GM21515 (cell line): ENCODE measurements around the gene EEF1A2.

Experiments used
- ATAC-seq: cut with Tn5 transposase; IDR thresholded peaks from one replicate; pipeline ENCODE4 v1.9.1; 2021; ENCODE audit not compliant: unreplicated experiment

The EEF1A2 gene

DNA sequence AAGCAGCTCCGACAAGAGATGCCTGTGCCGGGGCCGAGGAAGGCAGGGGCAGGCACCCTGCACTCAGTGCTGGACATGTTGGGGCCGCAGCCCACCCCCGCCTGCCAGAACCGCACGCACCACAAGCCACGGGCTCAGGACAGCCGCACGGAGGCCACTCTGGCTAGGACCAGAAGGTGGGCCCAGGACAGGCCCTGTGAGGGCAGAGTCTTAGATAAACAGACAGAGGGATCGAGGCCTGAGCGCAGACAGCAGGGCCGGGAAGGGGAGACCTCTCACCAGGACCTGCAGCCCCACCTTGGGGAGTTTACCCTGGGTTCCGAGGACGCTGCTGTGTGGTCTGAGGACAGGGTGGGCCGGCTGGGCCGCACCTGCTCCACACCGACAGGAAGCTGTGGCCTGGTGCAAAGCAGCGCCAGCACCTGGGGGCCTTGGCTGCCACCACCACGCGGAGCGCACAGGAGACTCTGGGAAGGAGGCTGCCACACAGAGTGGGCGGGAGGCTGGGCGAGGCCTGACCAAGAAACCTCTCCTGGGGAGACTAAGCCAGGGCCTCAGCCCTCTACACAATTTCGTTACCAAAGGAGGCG lies 58.4 kb downstream of the EEF1A2 start:
- ATAC-seq = no peak

DNA sequence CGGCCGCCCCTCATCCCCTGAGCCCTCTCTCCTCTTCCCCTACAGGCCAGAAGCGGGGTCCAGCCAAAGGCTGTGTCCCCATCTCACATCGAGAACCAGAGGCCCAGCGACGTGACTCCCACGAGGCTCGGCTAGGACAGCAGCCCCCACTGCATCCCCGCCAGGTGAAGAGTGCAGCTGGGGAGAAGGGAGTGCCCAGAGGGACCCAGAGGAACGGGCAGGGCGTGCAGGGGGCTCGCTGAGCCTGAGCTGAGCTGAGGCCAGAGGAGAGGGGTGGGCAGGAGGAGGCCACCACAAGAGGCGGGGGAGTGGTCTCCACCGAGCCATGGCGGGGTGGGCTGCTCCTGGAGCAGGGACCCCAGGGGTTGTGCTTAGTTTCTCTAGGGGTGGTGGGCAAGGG lies 59.0 kb downstream of the EEF1A2 start:
- ATAC-seq = no peak

DNA sequence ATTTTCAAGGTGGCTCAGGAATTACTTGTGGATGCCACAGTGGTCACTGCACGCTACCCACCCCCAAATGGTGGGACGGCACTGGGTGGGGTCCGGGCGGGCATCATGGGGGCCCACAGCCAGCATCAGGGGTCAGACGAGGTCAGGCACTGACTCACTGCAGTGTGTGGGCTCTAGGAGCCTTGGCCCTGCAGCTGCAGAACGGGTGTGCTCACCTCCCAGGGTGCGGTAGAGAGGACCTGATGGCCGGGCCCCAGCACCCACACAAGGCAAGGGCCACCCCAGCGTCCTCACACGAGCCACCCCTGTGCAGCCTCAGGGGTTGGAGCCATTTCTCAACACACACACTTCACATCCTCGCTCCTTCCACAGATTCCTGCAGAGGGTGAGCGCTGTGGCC lies 60.8 kb downstream of the EEF1A2 start:
- ATAC-seq = no peak
